NCI-H524 treated with DMSO at 0.1 percent for 48 hours (cell line): ENCODE results near the gene TOB1.
"Not testable (repeated sequence)": the region's sequence is repeated elsewhere in the genome, so short reads cannot be mapped to it uniquely, and the experiment has no call there.

ENCODE experiments used
- DNase-seq: peaks from one replicate; lab custom pipeline; 2025; lab: John Stamatoyannopoulos, UW

The TOB1 gene

GRCh38 chr17:50898369-50899004 is 32.3 kb upstream of the TOB1 start:
- no peak for DNase-seq

GRCh38 chr17:50894513-50894912 is 28.4 kb upstream of the TOB1 start:
- DNase-seq = not testable (repeated sequence)

- no peak for DNase-seq
Observed at GRCh38 chr17:50893183-50893993, 27.2 kb upstream of the TOB1 start.

GRCh38 chr17:50892101-50892776 is 26.1 kb upstream of the TOB1 start:
- DNase-seq = no peak

GRCh38 chr17:50891577-50891989 is 25.4 kb upstream of the TOB1 start:
- no peak for DNase-seq

GRCh38 chr17:50890675-50891516 is 24.7 kb upstream of the TOB1 start:
- no peak for DNase-seq

- no peak for DNase-seq
Observed at GRCh38 chr17:50889528-50890118, 23.5 kb upstream of the TOB1 start.

- DNase-seq = no peak
Observed at GRCh38 chr17:50887705-50888245, 21.6 kb upstream of the TOB1 start.

- DNase-seq = no peak
Observed at GRCh38 chr17:50884439-50885311, 18.5 kb upstream of the TOB1 start.

GRCh38 chr17:50883850-50884438 is 17.8 kb upstream of the TOB1 start:
- no peak for DNase-seq

- no peak for DNase-seq
Observed at GRCh38 chr17:50882851-50883250, 16.7 kb upstream of the TOB1 start.

- no peak for DNase-seq
Observed at GRCh38 chr17:50881182-50881581, 15.0 kb upstream of the TOB1 start.

GRCh38 chr17:50879086-50879485 is 12.9 kb upstream of the TOB1 start:
- DNase-seq = no peak

GRCh38 chr17:50877838-50878237 is 11.7 kb upstream of the TOB1 start:
- no peak for DNase-seq

- not testable (repeated sequence) for DNase-seq
Observed at GRCh38 chr17:50877042-50877441, 10.9 kb upstream of the TOB1 start.

- no peak for DNase-seq
Observed at GRCh38 chr17:50875074-50875473, 8.9 kb upstream of the TOB1 start.

- DNase-seq = no peak
Observed at GRCh38 chr17:50872710-50873424, 6.7 kb upstream of the TOB1 start.

GRCh38 chr17:50871898-50872297 is 5.7 kb upstream of the TOB1 start:
- DNase-seq = no peak

- no peak for DNase-seq
Observed at GRCh38 chr17:50871364-50871763, 5.2 kb upstream of the TOB1 start.
